WTC11 (cell line): Measurements from ENCODE around the gene TRIM49D1.
"Not testable (repeated sequence)": the region's sequence is repeated elsewhere in the genome, so short reads cannot be mapped to it uniquely, and the experiment has no call there.

Source experiments
- ATF3 ChIP-seq: sonication (generic); formaldehyde crosslinking; conservative IDR thresholded peaks from 2 replicates; pipeline ENCODE4 v1.8.1; 2022; ENCODE audit warnings: mild to moderate bottlenecking, missing genetic modification reagents
- CTCF ChIP-seq: fragments of 200-600 bp; IDR thresholded peaks from 2 replicates; pipeline ENCODE4 v1.8.0; 2022; ENCODE audit warnings: antibody characterized with exemption
- E2F1 ChIP-seq: sonication (generic); formaldehyde crosslinking; IDR thresholded peaks from 2 replicates; pipeline ENCODE4 v1.8.0; 2022; ENCODE audit warnings: mild to moderate bottlenecking, missing genetic modification reagents
- E2F4 ChIP-seq: sonication (generic); formaldehyde crosslinking; IDR thresholded peaks from 2 replicates; pipeline ENCODE4 v1.8.1; 2022; ENCODE audit warnings: low read depth, mild to moderate bottlenecking, moderate library complexity, missing genetic modification reagents, borderline replicate concordance
- ESRRA ChIP-seq: sonication (generic); formaldehyde crosslinking; IDR thresholded peaks from 2 replicates; pipeline ENCODE4 v1.8.1; 2022; ENCODE audit warnings: mild to moderate bottlenecking, missing genetic modification reagents, borderline replicate concordance
- FOXP1 ChIP-seq: sonication (generic); formaldehyde crosslinking; IDR thresholded peaks from 2 replicates; pipeline ENCODE4 v1.8.0; 2022; ENCODE audit warnings: missing genetic modification reagents, mild to moderate bottlenecking, moderate library complexity, borderline replicate concordance
- FOXP4 ChIP-seq: sonication (generic); formaldehyde crosslinking; IDR thresholded peaks from 2 replicates; pipeline ENCODE4 v1.8.0; 2022; ENCODE audit warnings: mild to moderate bottlenecking, missing genetic modification reagents
- IRF1 ChIP-seq: sonication (generic); formaldehyde crosslinking; IDR thresholded peaks from 2 replicates; pipeline ENCODE4 v1.8.0; 2023; ENCODE audit warnings: missing genetic modification reagents
- MAX ChIP-seq: sonication (generic); formaldehyde crosslinking; IDR thresholded peaks from 2 replicates; pipeline ENCODE4 v1.8.0; 2022; ENCODE audit warnings: mild to moderate bottlenecking, missing genetic modification reagents
- MXD4 ChIP-seq: fragments of 250-450 bp; sonication (Bioruptor Pico); IDR thresholded peaks from 2 replicates; pipeline ENCODE4 v1.8.0; 2021; ENCODE audit warnings: mild to moderate bottlenecking, moderate library complexity, borderline replicate concordance
- NR3C1 ChIP-seq: sonication (generic); formaldehyde crosslinking; conservative IDR thresholded peaks from 2 replicates; pipeline ENCODE4 v1.8.1; 2023; ENCODE audit warnings: low read depth, mild to moderate bottlenecking, missing genetic modification reagents

- TF ChIP-seq ATF3; CTCF; E2F1 (CRISPR knock-in tag); FOXP1 (CRISPR knock-in tag); E2F4 (CRISPR knock-in tag); NR3C1 (CRISPR knock-in tag); IRF1 (CRISPR knock-in tag); FOXP4 (CRISPR knock-in tag); ESRRA (CRISPR knock-in tag); MXD4 (CRISPR knock-in tag); MAX (CRISPR knock-in tag): not testable (repeated sequence)
These were observed 49.5 kb downstream of the TRIM49D1 start for GRCh38 chr11:89872588-89872987.
